Measurements from ENCODE around the gene LRCH3.
"Not testable (repeated sequence)": the region's sequence is repeated elsewhere in the genome, so short reads cannot be mapped to it uniquely, and the experiment has no call there.

The LRCH3 gene

GRCh38 chr3:197887430-197888053, 96.5 kb downstream of the LRCH3 start:
- not testable (repeated sequence) for DNase-seq

DNA sequence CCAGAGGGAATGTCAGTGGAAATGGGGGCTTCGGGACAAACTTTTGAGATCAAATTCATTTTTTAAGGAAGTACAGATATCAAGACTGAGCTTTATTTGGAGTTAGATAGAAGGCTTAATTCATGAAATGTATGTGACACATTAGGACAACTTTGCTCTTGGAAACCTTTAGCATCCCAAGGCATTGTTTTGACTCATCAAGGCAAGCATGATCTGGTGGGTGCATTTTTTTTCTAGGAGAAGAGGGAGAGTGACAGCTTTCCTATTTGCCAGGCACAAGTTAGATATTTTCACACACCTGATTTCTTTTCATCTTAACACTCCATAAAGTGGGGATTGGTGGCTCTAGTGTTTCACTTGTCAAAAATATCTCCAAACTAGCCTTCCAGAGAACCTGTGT, 97.5 kb downstream of the LRCH3 start:
- DNase-seq = no peak

GRCh38 chr3:197889204-197889930, 98.3 kb downstream of the LRCH3 start:
- no peak for DNase-seq

DNA sequence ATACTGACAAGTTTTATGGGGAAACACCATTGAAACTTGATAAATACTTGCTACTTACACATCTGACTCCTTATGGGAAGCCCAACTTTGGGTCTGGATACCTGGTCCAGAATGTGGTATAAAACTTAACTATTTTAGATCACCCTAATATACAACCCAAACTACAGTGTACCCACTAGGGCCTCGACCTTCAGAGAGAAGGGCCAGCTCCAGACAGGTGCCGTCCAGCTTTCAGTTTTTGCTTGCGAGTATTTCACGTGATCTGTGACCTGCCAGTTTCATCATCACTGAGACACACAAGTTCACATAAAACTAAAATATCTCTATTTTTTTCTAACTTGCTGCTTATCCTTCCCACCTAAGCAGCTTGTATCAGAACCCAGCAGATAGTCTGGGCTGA, 99.6 kb downstream of the LRCH3 start:
- no peak for DNase-seq

- DNase-seq = no peak
These were observed 101.1 kb downstream of the LRCH3 start for GRCh38 chr3:197892162-197892561.

GRCh38 chr3:197896421-197896820, 105.4 kb downstream of the LRCH3 start:
- DNase-seq = no peak

DNA sequence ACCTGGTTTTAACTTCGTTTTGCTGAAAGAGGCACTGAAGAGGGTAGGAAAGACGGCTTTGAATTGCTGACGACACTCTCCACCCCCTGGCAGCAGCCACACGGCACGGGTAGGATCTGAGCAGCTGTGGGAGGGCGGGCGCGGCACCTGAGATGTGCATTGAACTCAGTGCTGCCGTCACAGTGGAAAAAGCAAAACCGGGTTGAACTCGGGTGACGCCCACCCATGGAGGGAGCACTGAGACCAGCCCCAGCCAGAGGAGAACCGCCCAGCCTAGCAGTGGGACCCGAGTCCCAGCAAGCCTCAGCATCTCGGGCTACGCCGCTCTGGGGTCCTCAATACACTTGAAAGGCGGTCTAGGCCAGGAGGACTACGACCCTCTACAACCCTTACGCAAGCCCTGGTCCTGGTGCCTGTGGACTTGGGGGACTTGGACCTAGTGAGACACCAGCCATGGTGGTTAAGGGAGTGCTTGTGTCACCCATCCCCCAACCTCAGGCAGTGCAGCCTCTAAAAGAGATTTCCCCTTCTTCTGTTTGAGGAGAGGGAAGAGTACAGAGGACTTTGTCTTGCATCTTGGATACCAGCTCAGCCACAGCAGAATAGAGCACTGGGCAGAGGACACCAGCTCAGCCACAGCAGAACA, 108.9 kb downstream of the LRCH3 start:
- DNase-seq = no peak

DNA sequence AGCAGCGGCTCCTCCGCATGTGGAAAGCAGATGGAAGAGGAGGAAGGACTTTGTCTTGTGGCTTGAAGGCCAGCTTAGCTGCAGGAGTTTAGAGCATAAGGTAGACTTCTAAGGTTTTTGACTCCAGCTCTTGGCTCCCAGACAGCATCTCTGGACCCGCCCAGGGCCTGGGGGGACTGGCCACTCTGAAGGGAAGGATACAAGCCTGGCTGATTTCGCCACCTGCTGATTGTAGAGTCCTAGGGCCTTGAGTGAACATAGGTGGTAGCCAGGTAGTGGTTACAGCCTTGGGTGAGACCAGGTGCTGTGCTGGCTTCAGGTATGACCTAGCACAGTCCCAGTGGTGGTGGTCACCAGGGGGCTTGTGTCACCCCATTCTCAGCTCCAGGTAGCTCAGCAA, 110.6 kb downstream of the LRCH3 start:
- no peak for DNase-seq

- DNase-seq = peak; percentile 41 to 77 (median 66)
These were observed 115.2 kb downstream of the LRCH3 start for GRCh38 chr3:197906023-197906849.

DNA sequence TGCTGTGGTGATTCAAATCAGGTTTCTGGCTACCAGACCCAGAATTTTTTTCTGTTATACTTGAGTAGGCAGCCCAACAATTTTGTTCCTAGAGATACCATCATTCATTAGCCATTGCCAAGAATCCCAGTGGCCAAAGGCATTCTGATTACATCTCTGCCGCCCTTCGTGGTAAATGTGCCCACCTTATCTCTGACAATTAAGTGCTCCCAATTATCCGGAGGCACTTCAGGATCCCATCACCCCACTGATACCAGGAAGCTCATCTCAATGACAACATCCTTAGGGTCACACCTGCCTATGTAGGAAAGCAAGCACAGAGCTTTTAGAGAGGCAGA, 115.8 kb downstream of the LRCH3 start:
- no peak for DNase-seq

GRCh38 chr3:197907196-197907595, 116.1 kb downstream of the LRCH3 start:
- no peak for DNase-seq

DNA sequence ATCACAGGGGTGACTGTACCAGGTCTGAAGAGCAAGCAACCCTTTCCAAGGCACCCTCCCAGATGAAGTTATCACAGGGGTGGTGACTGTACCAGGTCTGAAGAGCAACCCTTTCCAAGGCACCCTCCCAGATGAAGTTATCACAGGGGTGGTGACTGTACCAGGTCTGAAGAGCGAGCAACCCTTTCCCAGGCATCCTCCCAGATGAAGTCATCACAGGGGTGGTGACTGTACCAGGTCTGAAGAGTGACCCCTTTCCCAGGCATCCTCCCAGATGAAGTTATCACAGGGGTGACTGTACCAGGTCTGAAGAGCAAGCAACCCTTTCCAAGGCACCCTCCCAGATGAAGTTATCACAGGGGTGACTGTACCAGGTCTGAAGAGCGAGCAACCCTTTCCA, 117.5 kb downstream of the LRCH3 start:
- DNase-seq = not testable (repeated sequence)

- no peak for DNase-seq
These were observed 118.1 kb downstream of the LRCH3 start for GRCh38 chr3:197908957-197909701.

DNA sequence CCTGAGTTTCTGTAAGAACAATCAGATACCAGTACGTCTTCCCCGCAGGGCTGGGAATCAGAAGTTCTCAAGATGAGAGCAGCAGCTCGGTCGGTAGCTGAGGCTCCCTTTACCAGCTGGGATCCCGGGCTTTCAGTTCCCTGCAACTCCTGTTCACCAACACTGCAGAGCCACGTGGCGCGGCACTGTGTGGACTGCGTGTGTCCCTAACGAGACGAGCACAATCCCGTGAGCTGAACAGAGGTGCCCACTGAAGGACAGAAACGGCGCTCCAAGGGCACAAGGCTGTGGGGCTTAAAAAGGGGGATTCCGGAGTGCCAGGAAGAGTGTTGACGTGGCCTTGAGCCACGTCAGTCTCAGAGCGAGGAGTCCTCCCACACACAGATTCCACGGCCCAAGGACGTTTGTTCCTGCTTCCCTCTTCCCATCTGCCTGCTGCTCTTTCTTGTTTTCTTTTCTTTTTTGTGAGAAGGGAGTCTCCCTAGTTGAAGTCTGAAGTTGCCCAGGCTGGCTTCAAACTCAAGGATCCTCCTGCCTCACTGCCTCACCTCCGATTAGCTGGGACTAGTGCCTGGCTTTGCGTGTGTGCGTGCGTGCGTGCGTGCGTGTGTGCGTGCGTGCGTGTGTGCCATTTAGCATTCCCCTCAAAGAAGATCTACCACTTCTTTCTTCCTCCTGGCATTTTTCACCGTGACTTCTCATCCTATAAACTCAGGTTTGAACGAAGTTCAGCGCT, 121.9 kb downstream of the LRCH3 start:
- DNase-seq = no peak

DNA sequence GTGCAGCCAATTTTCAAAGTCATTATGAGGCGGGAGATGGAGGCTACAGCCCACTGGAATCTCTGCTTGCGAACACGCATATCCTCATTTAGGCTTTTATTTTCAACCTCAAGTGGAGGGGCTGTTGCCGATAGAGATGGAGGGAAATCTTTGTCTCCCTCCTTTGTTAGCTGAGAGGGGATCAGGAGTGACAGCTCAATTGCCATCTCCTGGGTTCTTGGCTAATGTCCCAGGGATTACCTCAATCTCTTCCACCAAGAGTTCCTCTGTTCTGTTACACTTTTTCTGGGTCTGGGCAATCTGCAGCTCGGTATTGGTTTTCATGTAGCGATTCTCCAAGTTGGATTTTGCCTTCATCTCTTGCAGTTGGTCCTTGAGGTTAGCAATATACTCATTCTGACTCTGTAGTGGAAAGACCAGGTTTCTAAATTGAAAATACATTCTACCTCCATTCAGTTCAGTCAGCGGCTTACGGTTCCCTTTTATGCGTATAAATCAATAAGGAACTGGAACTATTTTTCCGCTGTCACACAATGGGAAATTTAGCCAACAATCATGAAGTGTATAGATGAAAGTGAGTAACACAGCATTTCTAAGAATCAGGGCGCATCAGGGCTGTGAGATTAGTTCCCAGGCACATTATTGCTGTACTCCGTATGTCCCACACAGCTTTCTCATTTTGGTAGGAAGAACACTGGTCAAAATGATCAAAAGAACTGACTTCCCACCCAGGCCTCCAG, 122.8 kb downstream of the LRCH3 start:
- no peak for DNase-seq

DNA sequence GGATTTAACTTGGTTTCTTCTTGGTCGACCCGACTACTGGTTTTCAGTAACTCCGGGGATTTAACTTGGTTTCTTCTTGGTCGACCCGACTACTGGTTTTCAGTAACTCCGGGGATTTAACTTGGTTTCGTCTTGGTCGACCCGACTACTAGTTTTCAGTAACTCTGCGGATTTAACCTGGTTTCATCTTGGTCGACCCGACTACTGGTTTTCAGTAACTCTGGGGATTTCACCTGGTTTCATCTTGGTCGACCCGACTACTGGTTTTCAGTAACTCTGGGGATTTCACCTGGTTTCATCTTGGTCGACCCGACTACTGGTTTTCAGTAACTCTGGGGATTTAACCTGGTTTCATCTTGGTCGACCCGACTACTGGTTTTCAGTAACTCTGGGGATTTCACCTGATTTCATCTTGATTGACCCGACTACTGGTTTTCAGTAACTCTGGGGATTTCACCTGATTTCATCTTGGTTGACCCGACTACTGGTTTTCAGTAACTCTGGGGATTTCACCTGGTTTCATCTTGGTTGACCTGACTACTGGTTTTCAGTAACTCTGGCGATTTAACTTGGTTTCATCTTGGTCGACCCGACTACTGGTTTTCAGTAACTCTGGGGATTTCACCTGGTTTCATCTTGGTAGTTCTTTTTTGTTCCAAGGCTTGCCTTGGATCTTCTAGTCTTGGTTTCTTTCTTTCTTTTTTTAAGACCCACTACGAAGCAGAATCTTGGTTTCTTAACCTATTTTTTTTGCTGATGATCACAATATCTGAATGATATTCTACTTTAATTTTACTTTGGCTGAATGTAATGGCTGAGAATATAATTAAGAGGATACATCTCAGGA, 130.6 kb downstream of the LRCH3 start:
- not testable (repeated sequence) for DNase-seq

DNA sequence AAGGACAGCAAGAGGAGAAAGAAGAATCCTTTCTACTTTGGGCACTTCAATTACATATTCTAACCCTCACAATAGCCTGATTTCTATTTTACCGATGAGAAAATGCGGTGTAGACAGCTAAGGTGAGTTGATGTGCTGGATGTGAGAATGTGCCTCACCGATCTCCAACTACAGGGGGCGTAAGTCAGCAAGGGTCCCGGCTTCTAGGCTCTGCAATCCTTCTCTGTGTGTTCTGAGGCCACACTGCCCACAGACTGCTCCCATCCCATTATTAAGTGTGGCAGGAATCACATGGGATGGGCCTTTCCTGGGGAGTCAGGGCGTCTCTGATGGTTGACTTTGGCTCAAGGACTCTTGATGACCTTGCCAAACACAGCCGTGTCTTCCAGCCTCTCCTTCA, 135.4 kb downstream of the LRCH3 start:
- DNase-seq = no peak

- DNase-seq = not testable (repeated sequence)
These were observed 136.5 kb downstream of the LRCH3 start for GRCh38 chr3:197927578-197927977.

GRCh38 chr3:197936819-197937384, 145.8 kb downstream of the LRCH3 start:
- DNase-seq = no peak

All from T-helper 1 cell (primary cell).